HUDEP-2 (cell line): ENCODE data around the gene SLK.

Experiments
- DNase-seq, 76 experiments: peaks; one replicate each; lab custom pipeline; 2025; ENCODE audit not compliant: unreplicated experiment in 76 of 76; lab: John Stamatoyannopoulos, UW

SLK gene

DNA sequence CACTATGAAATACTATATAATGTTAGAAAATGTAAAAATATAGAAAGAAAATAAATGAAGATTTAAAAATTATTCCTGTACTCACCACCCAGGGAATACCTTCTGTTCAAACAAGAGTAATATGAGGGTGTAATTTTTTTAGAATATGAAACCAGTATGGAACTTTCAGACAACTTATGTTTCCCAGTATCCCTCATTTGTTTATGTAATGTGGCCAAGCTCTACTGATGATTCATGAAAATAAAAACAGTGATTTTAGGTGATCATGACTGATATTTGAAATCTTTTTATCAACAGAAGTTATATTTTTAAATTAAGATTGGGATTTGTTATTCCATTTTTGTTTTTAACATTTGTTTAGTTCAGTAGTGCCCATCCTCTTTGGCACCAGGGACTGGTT is 18.8 kb downstream of the SLK start:
- no peak for DNase-seq

DNA sequence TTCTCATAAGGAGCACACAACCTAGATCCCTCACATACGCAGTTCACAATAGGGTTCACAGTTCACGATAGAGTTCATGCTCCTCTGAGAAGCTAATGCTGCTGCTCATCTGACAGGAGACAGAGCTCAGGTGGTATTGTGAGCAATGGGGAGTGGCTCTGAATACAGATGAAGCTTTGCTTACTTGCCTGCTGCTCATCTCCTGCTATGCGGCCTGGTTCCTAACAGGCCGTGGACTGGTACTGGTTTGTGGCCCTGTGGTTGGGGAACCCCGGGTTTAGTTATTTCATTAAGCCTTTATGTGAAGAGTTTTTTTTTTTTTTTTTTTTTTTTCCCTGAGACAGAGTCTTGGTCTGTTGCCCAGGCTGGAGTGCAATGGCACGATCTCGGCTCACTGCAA is 19.4 kb downstream of the SLK start:
- DNase-seq = no peak

DNA sequence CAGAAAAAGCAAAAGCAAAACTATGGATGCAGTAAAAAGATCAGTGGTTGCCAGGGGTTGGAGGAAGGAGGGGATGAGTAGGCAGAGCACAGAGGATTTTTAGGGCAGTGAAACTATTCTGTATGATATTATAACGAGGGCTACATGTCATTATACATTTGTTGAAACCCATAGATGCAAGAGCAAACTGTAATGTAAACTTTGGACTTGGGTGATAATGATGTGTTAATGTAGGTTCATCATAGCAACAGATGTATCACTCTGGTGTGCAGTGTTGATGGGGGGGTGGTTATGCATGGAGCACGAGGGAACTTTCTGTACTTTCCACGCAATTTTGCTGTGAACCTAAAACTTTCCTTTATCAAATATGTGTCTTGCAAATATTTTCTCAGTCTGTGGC is 23.2 kb downstream of the SLK start:
- no peak for DNase-seq

DNA sequence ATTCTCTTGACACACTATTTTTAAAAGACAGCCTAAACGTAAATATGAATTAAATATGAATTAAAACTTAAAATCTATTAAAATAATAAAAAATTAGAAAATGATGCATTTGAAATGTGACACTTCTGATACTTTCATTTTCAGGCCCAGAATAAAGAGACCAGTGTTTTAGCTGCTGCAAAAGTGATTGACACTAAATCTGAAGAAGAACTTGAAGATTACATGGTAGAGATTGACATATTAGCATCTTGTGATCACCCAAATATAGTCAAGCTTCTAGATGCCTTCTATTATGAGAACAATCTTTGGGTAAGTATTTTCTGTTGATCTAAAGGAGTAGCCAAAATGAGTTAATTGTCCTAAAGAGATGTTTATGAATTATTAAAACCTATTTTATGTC is 23.6 kb downstream of the SLK start:
- DNase-seq = no peak

DNA sequence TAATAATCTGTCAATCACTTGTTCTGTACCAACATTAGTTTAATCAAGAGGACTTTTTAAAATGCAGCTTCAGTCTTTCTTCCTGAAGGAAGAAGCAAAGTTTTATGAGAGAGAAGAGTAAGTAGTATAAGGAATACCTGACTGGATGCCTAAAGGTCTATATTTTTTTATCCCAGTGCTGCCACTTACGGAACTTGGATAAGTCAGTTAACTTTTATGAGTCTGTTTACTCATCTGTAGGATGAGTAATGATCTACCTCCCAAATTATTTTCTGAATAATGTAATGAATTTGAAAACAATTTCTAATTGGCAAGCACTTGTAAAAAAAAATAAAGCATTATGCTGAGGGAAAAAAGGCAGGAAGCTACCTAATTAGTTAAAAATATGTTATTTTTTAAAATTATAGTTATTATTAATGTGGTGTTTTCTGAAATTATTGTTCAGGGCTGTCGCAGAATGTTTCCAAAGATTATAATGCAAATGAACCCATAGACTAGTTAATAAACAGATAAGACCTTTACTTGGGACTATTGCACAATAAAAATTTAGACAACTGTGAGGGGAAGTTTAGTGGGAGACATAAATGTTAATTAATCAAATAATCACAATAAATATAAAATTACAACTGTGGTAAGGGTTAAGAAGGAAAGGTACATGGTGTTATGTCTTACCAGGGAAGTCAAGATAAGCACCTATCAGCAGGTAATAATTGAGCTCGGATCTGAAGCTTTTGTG is 24.6 kb downstream of the SLK start:
- DNase-seq = no peak

DNA sequence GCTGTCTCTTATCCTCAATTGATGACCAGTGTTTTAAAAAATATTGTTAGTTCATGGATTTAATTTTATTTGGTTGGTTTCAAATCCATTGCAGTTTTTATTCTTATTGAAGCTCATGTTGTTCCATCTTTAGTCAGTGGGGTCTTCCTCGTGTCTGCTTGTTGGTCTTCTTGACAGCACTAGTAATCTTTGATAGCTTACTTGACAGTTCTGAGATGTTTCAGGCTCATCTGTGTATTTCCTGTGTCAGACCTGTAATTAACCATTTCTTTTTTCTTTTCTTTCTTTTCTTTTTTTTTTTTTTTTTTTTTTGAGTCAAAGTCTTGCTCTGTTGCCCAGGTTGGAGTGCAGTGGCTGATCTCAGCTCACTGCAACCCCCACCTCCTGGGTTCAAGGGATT is 28.2 kb downstream of the SLK start:
- no peak for DNase-seq

DNA sequence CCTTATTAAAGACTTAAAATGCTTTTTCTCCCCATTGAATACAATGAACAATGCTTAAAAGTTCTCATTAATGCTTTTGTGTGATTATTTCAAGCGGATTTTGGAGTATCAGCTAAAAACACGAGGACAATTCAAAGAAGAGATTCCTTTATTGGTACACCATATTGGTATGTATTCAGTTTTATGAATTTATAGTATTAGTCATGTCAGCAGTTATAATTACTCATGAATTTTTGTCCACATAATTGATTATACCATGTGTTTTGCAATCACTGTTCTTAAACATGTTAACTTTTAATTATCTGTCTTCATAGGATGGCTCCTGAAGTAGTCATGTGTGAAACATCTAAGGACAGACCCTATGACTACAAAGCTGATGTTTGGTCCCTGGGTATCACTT is 31.9 kb downstream of the SLK start:
- DNase-seq = no peak

DNA sequence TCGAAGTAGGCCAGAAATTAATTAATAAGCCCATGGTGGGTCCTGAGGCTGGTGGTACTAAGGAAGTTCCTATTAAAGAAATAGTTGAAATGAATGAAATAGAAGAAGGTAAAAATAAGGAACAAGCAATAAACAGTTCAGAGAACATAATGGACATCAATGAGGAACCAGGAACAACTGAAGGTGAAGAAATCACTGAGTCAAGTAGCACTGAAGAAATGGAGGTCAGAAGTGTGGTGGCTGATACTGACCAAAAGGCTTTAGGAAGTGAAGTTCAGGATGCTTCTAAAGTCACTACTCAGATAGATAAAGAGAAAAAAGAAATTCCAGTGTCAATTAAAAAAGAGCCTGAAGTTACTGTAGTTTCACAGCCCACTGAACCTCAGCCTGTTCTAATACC is 36.0 kb downstream of the SLK start:
- DNase-seq = no peak

DNA sequence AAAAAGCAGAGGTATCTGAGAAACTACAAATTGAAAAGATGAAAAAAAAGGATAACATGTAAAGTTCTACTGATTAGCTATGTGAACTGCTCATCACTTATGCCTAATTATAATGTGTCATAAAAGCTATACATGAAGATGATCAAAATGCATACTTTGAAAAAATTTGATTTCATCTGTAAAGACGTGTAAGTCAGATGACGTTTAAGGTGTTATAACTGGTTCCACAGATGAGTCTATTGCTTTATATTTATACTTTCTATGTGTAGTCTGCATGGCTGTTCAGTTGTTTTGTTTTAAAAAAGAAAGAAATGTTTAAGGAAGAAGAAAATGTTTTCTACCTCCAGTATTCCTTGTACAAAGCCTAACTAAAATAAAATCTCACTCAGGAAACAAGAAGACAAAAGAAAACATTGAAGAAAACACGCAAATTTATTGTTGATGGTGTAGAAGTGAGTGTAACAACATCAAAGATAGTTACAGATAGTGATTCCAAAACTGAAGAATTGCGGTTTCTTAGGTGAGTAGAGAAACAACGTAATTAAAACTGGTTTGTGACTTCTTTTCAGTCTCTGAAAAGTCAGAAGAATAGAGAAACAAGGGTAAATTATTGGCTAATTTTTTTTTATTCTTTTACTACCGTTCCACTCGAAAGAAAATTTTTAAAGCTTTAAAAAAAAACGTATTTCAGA is 38.4 kb downstream of the SLK start:
- DNase-seq = no peak

DNA sequence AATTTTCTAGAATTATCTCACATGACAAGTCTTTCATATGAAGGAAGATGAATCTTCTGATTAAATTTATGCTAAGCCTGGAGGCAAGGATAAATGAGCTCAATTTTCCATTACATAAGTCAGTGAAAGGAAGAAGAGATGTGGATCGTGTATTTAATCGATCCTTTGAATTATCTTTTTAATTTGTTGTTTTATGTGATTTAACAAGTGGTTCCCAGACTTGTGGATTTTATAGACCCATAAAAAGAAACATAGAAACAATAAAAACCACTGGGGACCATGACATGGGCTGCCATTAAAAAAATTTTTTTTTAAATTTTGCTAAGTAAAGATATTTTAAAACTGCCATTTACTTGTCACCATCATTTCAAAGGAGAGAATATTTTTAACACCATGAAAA is 45.0 kb downstream of the SLK start:
- no peak for DNase-seq

DNA sequence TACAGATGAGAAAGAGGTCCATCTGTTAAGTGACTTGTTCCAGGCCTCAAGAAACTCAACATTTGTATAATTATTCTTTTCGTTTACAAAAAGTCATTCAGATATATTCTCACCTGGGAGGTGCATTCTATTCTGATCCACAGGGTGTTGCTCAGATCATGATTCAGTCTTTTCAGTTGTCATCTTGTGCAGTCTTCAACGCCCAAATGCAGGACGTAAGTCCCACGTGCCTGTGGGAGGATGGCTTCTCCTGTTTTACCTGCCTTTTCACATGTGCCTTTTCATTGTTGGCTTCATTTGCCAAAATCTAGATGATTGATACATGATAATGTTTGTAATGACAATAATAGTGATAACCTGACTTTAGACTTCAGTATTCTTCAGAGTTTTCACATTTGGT is 46.5 kb downstream of the SLK start:
- DNase-seq = no peak

DNA sequence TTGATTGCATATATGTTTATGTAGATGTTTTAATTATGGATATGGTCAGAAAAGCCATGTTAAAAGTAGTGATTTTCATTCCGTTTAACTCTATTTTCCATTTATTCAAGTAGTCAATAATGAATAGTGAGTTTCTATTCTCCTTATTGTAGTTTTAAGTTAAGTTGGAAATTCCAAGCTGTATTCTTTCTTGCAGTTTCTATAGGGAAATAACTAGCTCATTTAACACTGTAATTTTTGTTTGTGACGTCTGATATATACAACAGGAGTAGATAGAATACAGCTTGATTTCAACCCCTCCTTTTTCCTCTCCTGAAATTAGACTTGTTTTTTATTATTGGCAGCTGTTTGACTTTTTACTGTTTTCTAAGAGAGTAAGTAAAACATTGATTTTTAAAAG is 47.2 kb downstream of the SLK start:
- no peak for DNase-seq

DNA sequence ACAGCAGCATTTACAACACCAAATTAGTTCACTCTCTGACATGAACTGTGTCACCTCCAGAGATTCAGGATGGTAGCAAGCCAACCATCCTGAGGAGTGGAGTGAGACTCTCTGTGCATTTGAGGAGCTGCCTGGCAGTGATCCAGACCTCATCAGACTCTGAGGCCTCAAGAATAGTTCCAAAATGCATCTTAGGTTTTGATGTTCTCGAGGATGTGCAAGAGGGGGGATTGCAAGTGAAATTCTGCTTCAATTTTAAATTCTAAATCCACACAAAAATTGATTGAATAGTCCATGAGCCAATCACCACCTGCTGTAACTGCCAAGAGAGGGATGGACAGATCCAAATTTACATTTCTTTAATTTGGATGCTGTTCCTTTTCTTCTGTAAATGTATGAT is 49.7 kb downstream of the SLK start:
- no peak for DNase-seq

DNA sequence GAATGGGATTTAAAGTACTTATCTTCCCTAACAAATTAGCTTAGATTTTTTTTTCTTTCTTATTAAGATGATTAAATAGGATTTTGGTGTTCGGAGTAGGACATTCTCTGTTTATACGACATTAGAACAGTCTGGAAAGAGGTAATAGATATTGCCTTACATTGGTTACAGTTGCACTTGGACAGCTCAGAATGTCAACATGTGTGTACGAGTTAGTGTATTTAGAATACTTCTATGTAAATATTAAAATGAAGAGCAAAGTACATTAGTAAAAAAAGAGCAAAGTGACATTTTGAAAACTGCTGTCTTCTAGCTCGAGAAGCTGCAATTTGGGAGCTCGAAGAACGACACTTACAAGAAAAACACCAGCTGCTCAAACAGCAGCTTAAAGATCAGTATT is 51.5 kb downstream of the SLK start:
- DNase-seq = no peak

DNA sequence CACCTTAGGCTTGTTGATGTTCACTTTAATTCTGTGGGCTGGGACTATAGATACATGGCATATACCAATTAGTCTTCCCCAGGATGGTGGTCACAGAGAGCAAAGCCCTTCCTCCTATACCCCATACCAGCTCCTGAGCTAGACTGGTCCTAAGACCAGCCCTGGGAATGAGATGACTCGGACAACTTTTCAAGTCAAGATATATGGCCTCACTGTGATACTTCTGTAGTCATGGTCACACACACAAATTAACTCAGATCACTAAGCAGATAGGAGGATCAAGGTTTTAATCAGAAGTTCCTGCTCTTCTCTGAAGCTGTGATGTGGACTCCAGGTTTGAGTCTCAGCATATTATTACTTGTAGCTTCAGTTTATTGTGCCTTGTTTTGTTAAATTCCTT is 53.1 kb downstream of the SLK start:
- no peak for DNase-seq

DNA sequence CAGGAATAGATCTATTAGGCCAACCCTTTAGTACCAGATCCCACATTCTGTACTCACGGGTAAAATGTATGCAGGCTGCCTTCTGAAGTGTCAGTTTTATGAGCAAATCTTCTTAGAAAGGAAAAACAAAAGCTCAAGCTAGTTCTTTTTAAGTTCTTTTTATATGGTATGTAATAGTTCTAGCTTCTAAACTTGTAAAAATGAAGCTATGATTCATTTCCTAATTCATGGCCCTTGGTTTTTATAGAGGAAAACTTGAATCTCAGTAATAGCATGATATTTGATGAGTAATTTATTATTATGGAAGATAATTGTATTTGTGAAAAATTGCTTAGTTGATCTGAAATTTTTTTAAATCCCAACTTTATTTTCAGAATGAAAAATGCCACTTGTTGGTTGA is 54.3 kb downstream of the SLK start:
- DNase-seq = no peak

DNA sequence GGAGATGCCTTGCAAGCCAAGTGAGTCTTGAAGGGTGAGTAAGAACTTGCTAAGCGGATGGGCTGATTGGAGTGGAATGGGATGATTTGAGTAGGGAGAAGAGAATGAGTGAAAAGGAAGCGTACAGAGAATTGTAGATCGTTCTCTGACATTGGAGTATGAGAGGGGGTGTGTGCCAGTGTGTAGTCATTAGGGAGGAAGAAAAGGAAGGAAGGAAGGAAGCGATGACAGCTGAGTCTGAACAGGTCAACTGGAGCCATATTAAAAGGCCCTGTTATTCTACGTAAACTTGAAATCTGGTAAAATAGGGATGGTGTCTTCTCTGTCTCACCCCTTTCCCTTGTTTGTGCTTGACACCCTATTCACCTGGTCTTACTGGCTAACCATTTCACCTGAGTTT is 55.1 kb downstream of the SLK start:
- DNase-seq = no peak

DNA sequence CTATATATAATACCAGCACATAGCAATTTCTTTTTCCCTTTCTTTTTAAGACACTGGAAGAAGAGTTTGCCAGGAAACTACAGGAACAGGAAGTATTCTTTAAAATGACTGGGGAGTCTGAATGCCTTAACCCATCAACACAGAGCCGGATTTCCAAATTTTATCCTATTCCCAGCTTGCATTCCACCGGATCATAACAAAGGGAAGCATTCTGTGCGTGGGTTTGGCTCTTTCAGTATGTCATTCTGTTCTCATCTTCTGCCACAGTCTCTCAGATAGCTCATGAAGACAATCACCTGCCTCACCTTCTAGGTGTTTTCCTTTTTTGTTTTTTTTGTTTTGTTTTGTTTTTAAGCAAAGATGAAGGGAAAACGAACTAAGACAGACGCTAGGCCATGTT is 58.6 kb downstream of the SLK start:
- DNase-seq = no peak

DNA sequence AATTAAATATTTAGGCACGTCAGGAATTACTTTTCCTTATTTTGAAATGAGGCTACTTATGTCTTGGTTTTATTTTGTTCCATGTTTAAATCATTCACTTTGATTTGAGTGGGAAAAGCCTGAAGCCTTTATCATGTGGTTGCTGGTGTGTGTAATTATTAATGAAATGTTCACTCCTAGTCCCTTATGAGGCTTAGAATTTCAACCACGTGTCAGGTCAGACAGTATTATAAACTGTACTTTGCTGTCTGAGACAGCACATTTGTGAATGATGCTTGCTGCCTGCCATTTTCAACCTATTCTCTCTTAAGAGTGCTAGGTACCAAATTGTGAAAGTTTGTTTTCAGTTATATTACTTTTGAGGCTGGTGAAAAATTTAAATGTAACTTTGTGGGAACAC is 59.8 kb downstream of the SLK start:
- DNase-seq = no peak

DNA sequence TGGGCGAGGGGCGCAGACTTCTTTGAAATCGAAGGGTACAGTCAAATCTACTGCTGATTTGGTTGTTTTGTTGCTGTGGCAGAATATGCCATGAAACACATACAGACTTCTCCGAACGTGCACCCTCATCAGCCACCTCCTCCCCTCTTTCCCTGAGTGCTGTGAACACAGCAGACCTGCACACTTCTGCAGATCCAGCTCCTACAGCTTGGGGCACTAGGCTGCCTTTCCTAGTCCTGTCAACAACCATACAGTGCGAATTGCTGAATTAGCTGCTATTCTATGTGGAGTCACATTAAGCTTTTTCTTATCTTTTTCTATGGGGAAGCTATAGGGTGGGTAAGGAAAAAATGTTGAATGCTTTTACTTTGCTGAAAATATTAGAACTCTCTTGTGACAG is 61.2 kb downstream of the SLK start:
- peak in 11 of 76 experiments; percentile 5 to 24 (median 11) for DNase-seq

DNA sequence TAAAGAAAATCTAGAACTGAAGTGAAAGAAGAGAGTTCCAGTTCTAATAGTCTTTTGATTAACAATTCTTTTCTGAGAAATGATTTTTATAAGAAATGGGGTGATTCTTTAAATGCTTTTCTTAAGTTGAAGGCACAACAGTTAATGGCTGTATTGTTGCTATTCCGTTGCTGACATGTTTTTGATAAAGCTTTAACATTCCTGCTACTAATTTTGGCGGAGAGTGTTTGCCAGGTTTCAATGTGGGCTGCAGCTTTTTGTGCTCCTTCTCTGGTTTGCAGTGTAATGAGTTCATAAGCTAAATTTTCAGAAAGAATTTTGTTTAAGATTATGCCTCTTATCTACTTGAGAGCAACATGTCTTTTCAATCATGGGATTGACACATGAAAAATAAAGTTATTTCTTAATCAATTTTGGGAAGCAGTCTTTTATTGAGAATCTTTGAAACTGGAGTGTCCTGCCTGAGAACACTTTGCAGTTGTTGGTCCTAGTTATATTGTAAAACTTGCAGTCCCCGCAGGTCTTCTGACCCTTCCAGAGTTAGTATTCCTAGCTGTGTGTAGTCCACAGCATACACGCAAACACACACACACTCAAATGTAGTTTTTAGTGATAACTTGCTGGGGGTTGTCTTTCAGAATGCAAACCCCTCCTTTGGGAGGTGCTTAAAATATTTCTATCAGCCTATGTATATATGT is 62.0 kb downstream of the SLK start:
- no peak for DNase-seq

DNA sequence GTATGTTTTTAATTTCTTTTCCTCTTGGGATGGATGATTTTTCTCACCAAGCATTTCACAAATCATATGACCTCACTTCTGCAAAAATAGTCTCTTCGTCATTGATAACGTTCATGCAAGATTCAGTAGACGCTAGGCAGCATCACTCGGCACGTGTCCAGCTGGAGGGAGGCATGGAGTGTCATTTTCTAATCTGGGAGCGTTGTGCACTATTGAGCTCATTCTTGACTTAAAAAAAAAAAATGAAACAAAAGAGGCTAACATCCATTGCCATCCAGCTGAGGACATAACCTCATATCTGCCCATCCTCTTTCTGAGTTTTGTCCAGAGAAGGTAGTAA is 62.6 kb downstream of the SLK start:
- no peak for DNase-seq
